ENCODE measurements around the gene SERPINA1.

Gene SERPINA1

GRCh38 chr14:94345344-94346064 lies 42.9 kb downstream of the SERPINA1 start:
- no peak for DNase-seq

DNA sequence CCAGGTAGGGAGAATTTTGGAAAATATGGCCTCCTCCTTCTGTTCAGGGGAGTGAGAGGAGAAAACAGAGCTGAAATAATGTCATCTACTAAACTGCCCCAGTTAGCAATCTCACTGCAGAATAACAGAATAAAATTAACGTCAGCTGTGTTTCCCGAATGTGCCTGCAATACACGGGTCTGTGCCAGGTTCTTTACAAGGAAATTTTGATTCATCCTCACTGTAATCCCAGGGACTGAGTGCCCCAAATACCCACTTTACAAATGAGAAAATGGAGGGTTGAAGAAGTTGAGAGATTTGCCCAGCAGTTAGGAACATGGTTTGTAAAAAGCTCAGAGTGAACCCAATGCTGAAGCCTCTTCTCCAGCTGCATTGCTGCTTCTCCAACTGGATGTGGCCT lies 44.0 kb downstream of the SERPINA1 start:
- no peak for DNase-seq

DNA sequence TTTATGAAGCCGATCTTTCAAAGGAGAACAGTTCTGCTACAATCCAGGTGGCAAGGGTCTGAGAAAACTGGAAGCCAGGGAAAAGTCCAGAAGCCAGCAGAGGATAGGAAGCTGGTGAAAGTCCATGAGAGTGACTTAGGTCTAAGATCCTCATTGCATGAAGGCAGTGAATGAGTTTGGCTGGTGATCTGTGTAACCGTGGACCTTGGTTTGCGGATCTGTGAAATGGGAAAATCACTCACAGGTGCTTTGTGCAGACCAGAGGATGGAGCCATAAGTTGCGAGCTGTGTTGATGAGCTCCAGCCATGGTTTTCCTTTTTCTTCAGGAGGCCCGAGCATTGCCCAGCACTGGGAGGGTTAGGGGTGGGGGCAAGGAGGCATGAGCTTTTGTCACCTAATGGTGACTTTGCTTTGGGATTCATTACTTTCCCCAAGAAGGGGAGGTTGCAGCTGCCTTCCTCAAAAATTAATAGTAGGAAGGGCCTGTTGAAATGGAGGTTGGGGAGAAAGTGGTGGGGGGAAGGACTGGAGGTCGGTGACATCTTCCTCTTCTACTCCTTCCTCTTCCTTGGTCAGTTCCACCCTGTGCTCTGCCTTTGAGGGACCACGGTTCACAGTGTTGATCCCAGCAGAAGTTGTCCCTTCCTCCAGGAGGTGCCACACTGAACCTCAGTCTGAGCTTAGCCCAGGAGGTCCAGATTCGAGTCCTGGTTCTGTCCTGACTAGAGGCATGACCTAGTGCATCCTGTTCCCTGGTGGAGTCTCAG lies 45.0 kb downstream of the SERPINA1 start:
- no peak for DNase-seq

DNA sequence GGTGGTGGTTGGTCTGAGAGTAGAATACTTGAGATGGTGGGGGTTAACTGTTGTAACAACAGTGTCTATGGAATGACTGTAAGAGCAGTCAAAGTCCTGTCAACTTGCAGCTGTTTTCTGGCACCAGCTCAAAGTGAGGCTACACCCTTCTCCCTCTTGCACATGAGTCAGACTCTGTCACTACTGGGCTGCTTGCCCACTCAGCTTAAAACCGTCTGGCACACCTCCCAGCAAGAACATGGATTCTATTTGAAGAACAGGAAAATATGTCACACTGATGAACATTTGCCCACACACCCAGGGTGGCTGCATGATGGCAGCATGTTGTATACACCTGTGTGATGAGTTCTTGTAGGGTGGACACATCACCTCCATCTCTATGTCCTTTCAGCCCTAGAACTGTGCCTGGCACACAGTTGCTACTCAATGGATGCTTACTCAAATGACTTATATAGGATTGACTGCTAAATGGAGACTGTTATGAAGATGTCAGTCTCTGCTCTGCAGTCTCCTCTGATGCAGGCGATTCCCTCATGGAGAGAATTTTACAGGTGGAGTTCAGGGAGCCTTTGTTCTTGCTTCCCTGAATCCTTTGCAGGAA lies 46.0 kb downstream of the SERPINA1 start:
- no peak for DNase-seq

GRCh38 chr14:94341656-94342333 lies 46.6 kb downstream of the SERPINA1 start:
- no peak for DNase-seq

- no peak for DNase-seq
These were observed 47.9 kb downstream of the SERPINA1 start for GRCh38 chr14:94340533-94340932.

- DNase-seq: no peak
These were observed 50.4 kb downstream of the SERPINA1 start for GRCh38 chr14:94338023-94338422.

DNA sequence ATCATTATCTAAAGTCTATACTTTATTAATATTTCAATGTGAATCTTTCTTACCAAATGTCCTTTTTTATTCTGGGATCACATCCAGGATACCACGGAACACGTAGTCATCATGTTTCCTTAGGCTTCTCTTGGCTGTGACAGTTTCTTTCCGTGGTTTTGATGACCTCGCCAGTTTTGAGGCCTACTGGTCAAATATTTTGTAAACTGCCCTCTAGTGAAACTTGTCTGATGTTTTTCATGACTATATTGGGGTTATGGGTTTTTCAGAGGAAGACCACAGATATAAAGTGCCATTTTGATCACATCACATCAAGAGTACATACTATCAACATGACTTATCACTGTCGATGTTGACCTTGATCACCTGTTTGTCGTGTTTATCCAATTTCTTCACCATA lies 51.1 kb downstream of the SERPINA1 start:
- DNase-seq: no peak

DNA sequence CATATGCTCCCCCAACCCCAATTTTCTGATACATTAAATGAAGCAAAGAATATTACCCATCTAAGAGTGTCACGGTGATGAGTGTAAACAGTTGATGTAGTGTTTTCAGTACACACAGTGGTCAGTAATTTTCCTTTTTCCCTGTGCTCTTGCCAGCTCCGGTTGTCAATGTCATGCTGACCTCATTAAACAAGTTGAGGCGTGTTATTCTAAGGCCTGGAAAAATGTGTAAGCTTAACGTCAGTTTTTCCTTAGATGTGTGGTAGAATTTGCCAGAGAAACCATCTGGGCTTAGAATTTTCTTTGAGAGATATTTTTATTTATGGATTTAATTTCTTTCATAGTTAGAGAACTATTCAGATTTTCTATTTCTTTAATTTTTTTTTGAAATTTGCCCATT lies 53.5 kb downstream of the SERPINA1 start:
- no peak for DNase-seq

- DNase-seq: no peak
These were observed 55.8 kb downstream of the SERPINA1 start for GRCh38 chr14:94332587-94332986.

DNA sequence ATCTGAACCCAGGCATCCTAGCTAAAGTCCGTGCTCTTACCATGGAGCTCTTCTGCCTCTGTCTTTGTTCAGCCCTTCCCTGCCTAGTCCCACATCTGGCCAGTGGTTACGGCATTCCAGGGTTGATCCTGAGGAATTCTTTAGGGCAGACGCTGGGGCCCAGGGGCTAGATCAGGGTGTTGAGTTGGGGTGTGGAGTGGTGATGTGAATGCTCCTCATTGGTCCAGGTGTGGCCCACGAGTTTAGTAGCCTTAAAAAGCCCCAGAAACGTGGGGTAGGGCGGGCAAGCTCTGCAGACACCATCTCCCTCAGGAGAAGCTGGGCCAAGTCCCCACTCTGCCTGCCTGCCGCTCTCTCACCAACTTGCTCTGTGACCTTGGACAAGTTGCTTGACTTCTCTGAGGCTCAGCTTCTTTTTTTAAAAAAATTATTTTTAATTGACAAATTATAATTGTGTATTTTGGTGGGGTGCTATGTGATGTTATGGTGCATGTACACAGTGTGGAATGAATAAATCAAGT lies 56.3 kb downstream of the SERPINA1 start:
- no peak for DNase-seq

- no peak for DNase-seq
These were observed 56.9 kb downstream of the SERPINA1 start for GRCh38 chr14:94331462-94331861.

DNA sequence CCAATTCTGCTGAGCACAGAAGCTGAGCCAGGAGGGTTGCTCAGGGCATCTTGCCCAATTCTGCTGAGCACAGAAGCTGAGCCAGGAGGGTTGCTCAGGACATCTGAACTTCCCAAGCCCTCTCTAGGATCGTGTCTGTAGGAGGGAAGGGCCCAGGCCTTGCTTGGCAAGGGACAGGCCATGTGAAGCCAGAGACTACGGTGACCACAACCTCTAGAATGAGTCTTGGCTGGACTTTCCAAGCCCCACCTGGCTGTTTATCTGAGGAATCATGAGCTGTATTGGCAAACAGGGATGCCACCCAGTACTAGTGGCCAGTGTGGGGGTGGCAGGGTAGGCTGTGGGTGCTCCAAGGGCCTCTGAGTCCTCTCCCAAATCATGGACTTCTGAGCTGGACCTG lies 57.5 kb downstream of the SERPINA1 start:
- no peak for DNase-seq

- DNase-seq: no peak
These were observed 58.0 kb downstream of the SERPINA1 start for GRCh38 chr14:94330432-94330831.

DNA sequence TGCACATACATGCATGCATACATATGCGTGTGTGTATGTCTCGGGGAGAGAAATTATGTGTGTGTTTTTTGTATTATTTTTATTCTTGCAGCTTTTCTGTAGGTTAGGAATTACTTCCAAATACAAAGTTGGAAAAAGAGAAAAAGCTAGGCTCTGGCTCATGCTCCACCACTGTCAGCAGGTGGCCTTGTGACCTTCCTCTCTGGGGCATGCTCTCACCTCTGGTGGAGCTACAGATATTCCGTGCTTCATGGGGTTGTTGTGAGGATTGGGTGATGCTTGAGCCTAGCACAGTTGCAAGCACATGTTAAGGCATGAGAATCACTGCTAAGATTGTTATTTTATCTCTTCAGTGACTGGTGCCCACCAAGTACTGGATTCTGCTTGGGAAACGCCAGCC lies 58.5 kb downstream of the SERPINA1 start:
- no peak for DNase-seq

- no peak for DNase-seq
These were observed 60.2 kb downstream of the SERPINA1 start for GRCh38 chr14:94328196-94328595.
